NCI-H526 (cell line): Measurements from ENCODE around the gene CYP24A1.
"Not testable (repeated sequence)": the region's sequence is repeated elsewhere in the genome, so short reads cannot be mapped to it uniquely, and the experiment has no call there.

Source experiments
- DNase-seq, 2 experiments: peaks; one replicate each; lab custom pipeline; 2025; lab: John Stamatoyannopoulos, UW

CYP24A1 gene

GRCh38 chr20:54133434-54134427, 40.1 kb downstream of the CYP24A1 start:
- peak; percentile 45 to 47 for DNase-seq

GRCh38 chr20:54132612-54133433, 41.0 kb downstream of the CYP24A1 start:
- DNase-seq: no peak

- no peak for DNase-seq
These were observed 41.8 kb downstream of the CYP24A1 start for GRCh38 chr20:54131675-54132611.

- DNase-seq: not testable (repeated sequence)
These were observed 42.7 kb downstream of the CYP24A1 start for GRCh38 chr20:54131125-54131524.

GRCh38 chr20:54129350-54129749, 44.4 kb downstream of the CYP24A1 start:
- no peak for DNase-seq

- DNase-seq: no peak
These were observed 45.8 kb downstream of the CYP24A1 start for GRCh38 chr20:54127855-54128574.

GRCh38 chr20:54126806-54127655, 46.8 kb downstream of the CYP24A1 start:
- no peak for DNase-seq

GRCh38 chr20:54126328-54126727, 47.5 kb downstream of the CYP24A1 start:
- DNase-seq: not testable (repeated sequence)

GRCh38 chr20:54123587-54124180, 50.1 kb downstream of the CYP24A1 start:
- peak; percentile 93 to 96 for DNase-seq

GRCh38 chr20:54122681-54123586, 50.9 kb downstream of the CYP24A1 start:
- no peak for DNase-seq

- no peak for DNase-seq
These were observed 51.6 kb downstream of the CYP24A1 start for GRCh38 chr20:54122189-54122588.

- DNase-seq: no peak
These were observed 54.0 kb downstream of the CYP24A1 start for GRCh38 chr20:54119744-54120143.

GRCh38 chr20:54118220-54119001, 55.4 kb downstream of the CYP24A1 start:
- DNase-seq: no peak

- no peak for DNase-seq
These were observed 57.1 kb downstream of the CYP24A1 start for GRCh38 chr20:54116550-54117235.

- DNase-seq: no peak
These were observed 58.5 kb downstream of the CYP24A1 start for GRCh38 chr20:54115172-54115854.

GRCh38 chr20:54114109-54114508, 59.7 kb downstream of the CYP24A1 start:
- no peak for DNase-seq
